ENCODE results near the gene LIN52.

- TF ChIP-seq, protein P1, sequence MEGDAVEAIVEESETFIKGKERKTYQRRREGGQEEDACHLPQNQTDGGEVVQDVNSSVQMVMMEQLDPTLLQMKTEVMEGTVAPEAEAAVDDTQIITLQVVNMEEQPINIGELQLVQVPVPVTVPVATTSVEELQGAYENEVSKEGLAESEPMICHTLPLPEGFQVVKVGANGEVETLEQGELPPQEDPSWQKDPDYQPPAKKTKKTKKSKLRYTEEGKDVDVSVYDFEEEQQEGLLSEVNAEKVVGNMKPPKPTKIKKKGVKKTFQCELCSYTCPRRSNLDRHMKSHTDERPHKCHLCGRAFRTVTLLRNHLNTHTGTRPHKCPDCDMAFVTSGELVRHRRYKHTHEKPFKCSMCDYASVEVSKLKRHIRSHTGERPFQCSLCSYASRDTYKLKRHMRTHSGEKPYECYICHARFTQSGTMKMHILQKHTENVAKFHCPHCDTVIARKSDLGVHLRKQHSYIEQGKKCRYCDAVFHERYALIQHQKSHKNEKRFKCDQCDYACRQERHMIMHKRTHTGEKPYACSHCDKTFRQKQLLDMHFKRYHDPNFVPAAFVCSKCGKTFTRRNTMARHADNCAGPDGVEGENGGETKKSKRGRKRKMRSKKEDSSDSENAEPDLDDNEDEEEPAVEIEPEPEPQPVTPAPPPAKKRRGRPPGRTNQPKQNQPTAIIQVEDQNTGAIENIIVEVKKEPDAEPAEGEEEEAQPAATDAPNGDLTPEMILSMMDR (conservative IDR thresholded peaks at IDR 0.05; ENCODE audit: low read depth in 2 of 2): no peak
- TF ChIP-seq POLR2AphosphoS5 (IDR thresholded peaks at IDR 0.05; ENCODE audit: low read depth): no peak
- no peak for TF ChIP-seq ZNF331 (CRISPR knock-in tag; IDR thresholded peaks at IDR 0.05; ENCODE audit: low read depth)
- TF ChIP-seq, protein P2, sequence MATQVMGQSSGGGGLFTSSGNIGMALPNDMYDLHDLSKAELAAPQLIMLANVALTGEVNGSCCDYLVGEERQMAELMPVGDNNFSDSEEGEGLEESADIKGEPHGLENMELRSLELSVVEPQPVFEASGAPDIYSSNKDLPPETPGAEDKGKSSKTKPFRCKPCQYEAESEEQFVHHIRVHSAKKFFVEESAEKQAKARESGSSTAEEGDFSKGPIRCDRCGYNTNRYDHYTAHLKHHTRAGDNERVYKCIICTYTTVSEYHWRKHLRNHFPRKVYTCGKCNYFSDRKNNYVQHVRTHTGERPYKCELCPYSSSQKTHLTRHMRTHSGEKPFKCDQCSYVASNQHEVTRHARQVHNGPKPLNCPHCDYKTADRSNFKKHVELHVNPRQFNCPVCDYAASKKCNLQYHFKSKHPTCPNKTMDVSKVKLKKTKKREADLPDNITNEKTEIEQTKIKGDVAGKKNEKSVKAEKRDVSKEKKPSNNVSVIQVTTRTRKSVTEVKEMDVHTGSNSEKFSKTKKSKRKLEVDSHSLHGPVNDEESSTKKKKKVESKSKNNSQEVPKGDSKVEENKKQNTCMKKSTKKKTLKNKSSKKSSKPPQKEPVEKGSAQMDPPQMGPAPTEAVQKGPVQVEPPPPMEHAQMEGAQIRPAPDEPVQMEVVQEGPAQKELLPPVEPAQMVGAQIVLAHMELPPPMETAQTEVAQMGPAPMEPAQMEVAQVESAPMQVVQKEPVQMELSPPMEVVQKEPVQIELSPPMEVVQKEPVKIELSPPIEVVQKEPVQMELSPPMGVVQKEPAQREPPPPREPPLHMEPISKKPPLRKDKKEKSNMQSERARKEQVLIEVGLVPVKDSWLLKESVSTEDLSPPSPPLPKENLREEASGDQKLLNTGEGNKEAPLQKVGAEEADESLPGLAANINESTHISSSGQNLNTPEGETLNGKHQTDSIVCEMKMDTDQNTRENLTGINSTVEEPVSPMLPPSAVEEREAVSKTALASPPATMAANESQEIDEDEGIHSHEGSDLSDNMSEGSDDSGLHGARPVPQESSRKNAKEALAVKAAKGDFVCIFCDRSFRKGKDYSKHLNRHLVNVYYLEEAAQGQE (IDR thresholded peaks at IDR 0.05; ENCODE audit: unreplicated experiment): no peak
Observed at GRCh38 chr14:74213907-74214803, 129.4 kb downstream of the LIN52 start.

Data from GM23338 (cell line).